ENCODE results near the gene DIAPH2. TPM values are rescaled to one million over a fixed set of nuclear protein-coding genes. Genes with fewer than 3 reads are reported as not detected.
"Not testable (repeated sequence)": the region's sequence is repeated elsewhere in the genome, so short reads cannot be mapped to it uniquely, and the experiment has no call there.

DIAPH2 gene
- 33.0 TPM for total RNA-seq

- DNase-seq: peak; percentile 74
These were observed at the start of gene DIAPH2 for GRCh38 chrX:96684339-96685209. DIAPH2 (plus strand) TSS chrX:96684842.

- no peak for DNase-seq
These were observed 34.6 kb upstream of the DIAPH2 start for GRCh38 chrX:96650023-96650422.

- no peak for DNase-seq
These were observed 28.6 kb upstream of the DIAPH2 start for GRCh38 chrX:96655947-96656623.

- DNase-seq: no peak
These were observed 2.1 kb upstream of the DIAPH2 start for GRCh38 chrX:96682516-96682915.

- no peak for DNase-seq
These were observed 674 bp upstream of the DIAPH2 start for GRCh38 chrX:96683997-96684338.

- peak; percentile 52 for DNase-seq
These were observed 813 bp downstream of the DIAPH2 start for GRCh38 chrX:96685210-96686099.

- DNase-seq: no peak
These were observed 3.1 kb downstream of the DIAPH2 start for GRCh38 chrX:96687776-96688175.

GRCh38 chrX:96688789-96689188, 4.1 kb downstream of the DIAPH2 start:
- DNase-seq: no peak

- DNase-seq: peak; percentile 46
These were observed 5.3 kb downstream of the DIAPH2 start for GRCh38 chrX:96689991-96690390.

GRCh38 chrX:96692454-96692853, 7.8 kb downstream of the DIAPH2 start:
- DNase-seq: no peak

GRCh38 chrX:96692890-96693289, 8.2 kb downstream of the DIAPH2 start:
- no peak for DNase-seq

- DNase-seq: no peak
These were observed 8.8 kb downstream of the DIAPH2 start for GRCh38 chrX:96693407-96693806.

- DNase-seq: no peak
These were observed 11.8 kb downstream of the DIAPH2 start for GRCh38 chrX:96696462-96696861.

GRCh38 chrX:96700625-96701024, 16.0 kb downstream of the DIAPH2 start:
- no peak for DNase-seq

GRCh38 chrX:96703379-96703778, 18.7 kb downstream of the DIAPH2 start:
- DNase-seq: no peak

GRCh38 chrX:96703816-96704215, 19.2 kb downstream of the DIAPH2 start:
- no peak for DNase-seq

GRCh38 chrX:96704629-96705028, 20.0 kb downstream of the DIAPH2 start:
- DNase-seq: no peak

- DNase-seq: peak; percentile 36
These were observed 21.3 kb downstream of the DIAPH2 start for GRCh38 chrX:96705905-96706304.

GRCh38 chrX:96707804-96708203, 23.2 kb downstream of the DIAPH2 start:
- DNase-seq: peak; percentile 19

GRCh38 chrX:96710031-96710430, 25.4 kb downstream of the DIAPH2 start:
- no peak for DNase-seq

- DNase-seq: no peak
These were observed 28.7 kb downstream of the DIAPH2 start for GRCh38 chrX:96713303-96713702.

- not testable (repeated sequence) for DNase-seq
These were observed 29.8 kb downstream of the DIAPH2 start for GRCh38 chrX:96714393-96714792.

- no peak for DNase-seq
These were observed 30.8 kb downstream of the DIAPH2 start for GRCh38 chrX:96715481-96715880.

Measured in tongue (tissue), 2 donors.